GM10266 (cell line): ENCODE measurements around the gene UBE2L6.

ENCODE experiments used
- DNase-seq: peaks from one replicate; pipeline ENCODE4 v3.0.0; 2012; ENCODE audit errors: extremely low spot score
- TF ChIP-seq, protein P1 (sequence below): IDR thresholded peaks from 2 replicates; pipeline ENCODE4 v1.5.1; 2012; ENCODE audit warnings: mild to moderate bottlenecking, low read depth; ENCODE audit not compliant: control insufficient read depth, insufficient read depth; ENCODE audit errors: missing control alignments

Gene UBE2L6

DNA sequence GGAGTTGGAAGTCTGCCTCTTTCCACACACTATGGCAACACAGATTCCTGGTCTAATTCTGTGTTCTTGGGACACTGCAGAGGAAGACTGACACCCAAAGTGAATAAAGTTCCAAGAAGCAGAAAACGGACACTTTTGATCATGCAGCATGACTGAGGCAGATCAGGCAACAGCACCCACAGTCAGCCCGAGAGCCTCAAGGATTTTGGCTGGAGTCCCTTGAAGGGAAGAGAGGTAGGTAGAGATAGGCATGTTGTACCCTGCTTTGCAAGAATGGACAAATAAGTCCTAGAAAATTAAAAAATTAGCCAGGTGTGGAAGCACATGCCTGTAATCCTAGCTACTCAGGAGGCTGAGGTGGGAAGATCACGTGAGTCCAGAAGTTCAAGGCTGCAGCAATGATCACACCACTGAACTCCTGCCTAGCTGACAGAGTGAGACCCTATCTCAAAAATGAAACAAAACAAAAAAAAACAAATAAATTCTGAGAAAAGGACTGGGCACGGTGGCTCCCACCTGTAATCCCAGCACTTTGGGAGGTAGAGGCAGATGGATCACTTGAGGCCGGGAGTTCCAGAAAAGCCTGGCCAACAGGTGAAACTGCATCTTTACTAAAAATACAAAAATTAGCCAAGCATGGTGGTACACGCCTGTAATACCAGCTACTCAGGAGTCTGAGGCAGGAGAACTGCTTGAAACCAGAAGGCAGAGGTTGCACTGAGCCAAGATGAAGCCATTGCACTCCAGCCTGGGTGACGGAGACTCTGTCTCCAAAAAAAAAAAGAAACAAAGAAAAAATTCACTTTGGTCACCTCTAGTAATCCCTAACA lies 58.9 kb downstream of the UBE2L6 start:
- TF ChIP-seq, protein P1, sequence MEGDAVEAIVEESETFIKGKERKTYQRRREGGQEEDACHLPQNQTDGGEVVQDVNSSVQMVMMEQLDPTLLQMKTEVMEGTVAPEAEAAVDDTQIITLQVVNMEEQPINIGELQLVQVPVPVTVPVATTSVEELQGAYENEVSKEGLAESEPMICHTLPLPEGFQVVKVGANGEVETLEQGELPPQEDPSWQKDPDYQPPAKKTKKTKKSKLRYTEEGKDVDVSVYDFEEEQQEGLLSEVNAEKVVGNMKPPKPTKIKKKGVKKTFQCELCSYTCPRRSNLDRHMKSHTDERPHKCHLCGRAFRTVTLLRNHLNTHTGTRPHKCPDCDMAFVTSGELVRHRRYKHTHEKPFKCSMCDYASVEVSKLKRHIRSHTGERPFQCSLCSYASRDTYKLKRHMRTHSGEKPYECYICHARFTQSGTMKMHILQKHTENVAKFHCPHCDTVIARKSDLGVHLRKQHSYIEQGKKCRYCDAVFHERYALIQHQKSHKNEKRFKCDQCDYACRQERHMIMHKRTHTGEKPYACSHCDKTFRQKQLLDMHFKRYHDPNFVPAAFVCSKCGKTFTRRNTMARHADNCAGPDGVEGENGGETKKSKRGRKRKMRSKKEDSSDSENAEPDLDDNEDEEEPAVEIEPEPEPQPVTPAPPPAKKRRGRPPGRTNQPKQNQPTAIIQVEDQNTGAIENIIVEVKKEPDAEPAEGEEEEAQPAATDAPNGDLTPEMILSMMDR = no peak
- DNase-seq = no peak

DNA sequence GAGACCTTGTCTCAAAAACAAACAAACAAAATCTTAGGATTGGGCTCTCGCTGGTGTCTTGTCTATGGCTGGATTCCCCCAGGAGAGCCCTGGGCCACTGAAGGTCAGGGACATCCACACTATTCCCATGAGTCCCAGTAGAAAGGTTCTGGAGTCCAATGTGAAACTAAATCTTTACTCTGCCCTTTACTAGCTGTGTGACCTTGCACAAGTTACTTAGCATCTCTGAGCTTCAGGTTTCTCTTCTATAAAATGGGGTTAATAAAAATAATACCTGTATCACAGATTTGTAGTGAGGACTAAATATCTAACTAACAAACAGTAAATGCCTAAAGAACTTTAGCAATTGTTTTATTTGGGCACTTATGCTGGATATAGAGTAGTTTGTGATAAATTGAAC lies 61.0 kb downstream of the UBE2L6 start:
- TF ChIP-seq, protein P1 = no peak

DNA sequence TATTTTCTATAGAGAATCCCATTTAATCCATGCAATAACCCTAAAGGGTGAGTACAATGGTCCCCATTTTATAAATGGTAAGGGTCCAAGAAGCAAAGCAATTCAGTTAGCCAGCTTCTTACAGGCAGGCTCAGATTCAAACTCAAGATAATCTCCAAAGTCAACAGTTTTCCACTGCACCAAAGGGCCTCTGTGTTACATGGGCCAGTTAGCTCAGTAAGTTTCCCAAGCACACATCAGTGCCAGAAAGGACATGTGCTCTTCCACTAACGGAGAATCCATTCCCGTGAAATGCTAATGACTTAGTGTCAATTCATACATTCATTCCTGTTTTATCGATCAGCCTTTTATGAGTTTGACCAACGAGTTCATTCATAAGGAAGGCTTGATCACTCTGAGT lies 63.0 kb downstream of the UBE2L6 start:
- TF ChIP-seq, protein P1 = no peak
- no peak for DNase-seq

More for the DNA sequence above, 61.0 kb downstream of the UBE2L6 start:
- DNase-seq = no peak

DNA sequence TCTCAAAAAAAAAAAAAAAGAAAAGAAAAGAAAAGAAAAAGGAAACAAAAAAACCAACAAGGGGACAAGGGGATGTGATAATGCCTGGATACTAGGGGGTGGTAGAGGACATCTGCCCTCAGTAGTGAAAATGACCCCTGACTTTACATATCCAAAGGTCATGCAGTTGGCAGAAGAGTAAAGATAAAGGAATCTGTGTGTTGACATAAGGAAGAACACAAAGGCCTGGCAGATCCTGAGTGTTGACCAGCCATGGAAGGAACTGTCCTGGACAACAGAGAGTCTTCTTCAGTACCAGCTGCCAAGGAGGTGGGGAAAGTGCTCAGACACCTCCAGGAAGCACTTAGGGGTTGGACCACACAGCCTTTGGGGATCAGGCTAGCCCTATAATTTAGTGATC lies 64.6 kb downstream of the UBE2L6 start:
- TF ChIP-seq, protein P1 = no peak
- DNase-seq = no peak

DNA sequence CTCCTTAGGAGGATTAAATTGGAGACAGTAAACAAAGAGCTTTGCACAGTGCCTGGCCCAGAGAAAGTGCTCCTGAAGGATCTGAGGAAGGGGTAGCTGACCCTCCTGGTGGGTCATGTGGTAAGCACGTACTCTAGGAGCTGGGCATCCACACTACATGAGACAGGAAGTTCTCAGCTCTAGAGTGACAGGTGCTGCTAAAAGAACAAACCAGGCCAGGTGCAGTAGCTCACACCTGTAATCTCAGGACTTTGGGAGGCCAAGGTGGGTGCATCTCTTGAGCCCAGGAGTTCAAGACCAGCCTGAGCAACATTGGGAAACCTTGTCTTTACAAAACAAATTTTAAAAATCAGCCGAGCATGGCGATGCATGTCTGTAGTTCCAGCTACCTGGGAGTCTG lies 65.1 kb downstream of the UBE2L6 start:
- no peak for DNase-seq
- TF ChIP-seq, protein P1 = no peak

DNA sequence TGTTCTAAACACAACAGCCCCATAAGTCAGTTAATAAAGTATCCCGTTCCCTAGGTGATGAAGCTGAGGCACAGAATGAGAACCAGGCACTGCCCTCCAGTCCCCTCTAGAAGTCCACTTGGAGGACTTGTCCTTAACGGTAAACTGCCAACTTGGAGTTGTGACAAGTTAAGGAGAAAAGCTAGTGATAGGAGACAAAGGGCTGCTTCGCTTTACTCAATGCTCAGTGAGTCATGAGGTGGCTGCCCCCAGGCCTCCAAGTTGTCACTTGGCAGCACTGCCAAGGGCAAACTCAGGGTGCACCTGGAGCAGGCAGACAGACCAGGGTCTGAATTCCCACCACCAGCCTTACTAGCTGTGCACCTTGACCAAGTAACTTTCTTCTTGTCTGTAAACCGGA lies 65.5 kb downstream of the UBE2L6 start:
- TF ChIP-seq, protein P1 = no peak
- no peak for DNase-seq
